Esophagus muscularis mucosa (tissue), 4 donors: ENCODE measurements around the gene RGL3. TPM values are rescaled to one million over a fixed set of nuclear protein-coding genes. Genes with fewer than 3 reads are reported as not detected.
"Not testable (repeated sequence)": the region's sequence is repeated elsewhere in the genome, so short reads cannot be mapped to it uniquely, and the experiment has no call there.

Experiments used
- DNase-seq: peaks from one replicate; pipeline ENCODE4 v3.0.0-alpha.2; 2017; ENCODE audit errors: extremely low spot score
- H3K27ac ChIP-seq, 4 donors: fragments of 200-600 bp; sonication (generic); replicated peaks in 1 of 4; 1 replicate in 3 of 4; 2 replicates in 1 of 4; pipeline ENCODE4 v1.5.1; 2016 to 2019; ENCODE audit warnings: mild to moderate bottlenecking in 1 of 4
- H3K27me3 ChIP-seq, 4 donors: fragments of 200-600 bp; sonication (generic); one replicate each; pipeline versions ENCODE4 v1.5.1 to v1.6.0; 2016 to 2019
- H3K36me3 ChIP-seq, 4 donors: fragments of 200-600 bp; sonication (generic); one replicate each; pipeline ENCODE4 v1.5.1; 2016 to 2019
- H3K4me1 ChIP-seq, 4 donors: fragments of 200-600 bp; sonication (generic); one replicate each; pipeline ENCODE4 v1.5.1; 2016 to 2019
- H3K4me3 ChIP-seq, 4 donors: fragments of 200-600 bp; sonication (generic); 1 replicate in 2 of 4; 2 replicates in 2 of 4; pipeline ENCODE4 v1.5.1; 2016 to 2019; ENCODE audit warnings: mild to moderate bottlenecking in 4 of 4, moderate library complexity in 1 of 4
- H3K9me3 ChIP-seq, 4 donors: fragments of 200-600 bp; sonication (generic); 1 replicate in 3 of 4; 2 replicates in 1 of 4; pipeline ENCODE4 v1.5.1; 2016 to 2019
- CTCF ChIP-seq, 3 experiments: fragments of 200-600 bp in 2 of 3; fragments of 450-650 bp in 1 of 3; sonication (generic) in 2 of 3; IDR thresholded peaks; one replicate each; pipeline ENCODE4 v1.5.1; 2017 to 2019; ENCODE audit warnings: antibody characterized with exemption in 3 of 3, mild to moderate bottlenecking in 2 of 3, moderate library complexity in 1 of 3
- EP300 ChIP-seq: sonication (generic); formaldehyde crosslinking; IDR thresholded peaks from one replicate; pipeline ENCODE4 v1.6.1; 2017; ENCODE audit warnings: antibody characterized with exemption
- POLR2A ChIP-seq: fragments of 450-650 bp; IDR thresholded peaks from one replicate; pipeline ENCODE4 v1.6.1; 2017; ENCODE audit warnings: antibody characterized with exemption, moderate library complexity, mild to moderate bottlenecking, low read depth
- POLR2AphosphoS5 ChIP-seq, 2 donors: sonication (generic); formaldehyde crosslinking; IDR thresholded peaks; one replicate each; pipeline ENCODE4 v1.6.1; 2017; ENCODE audit warnings: antibody characterized with exemption in 2 of 2
- WGBS: methylation state at CpG from one replicate; pipeline ENCODE4 v1.1.5; 2018; 5-methylcytosine and 5-hydroxymethylcytosine counted together
- intact Hi-C: fragments of 100-400 bp; cut with DNase I; formaldehyde crosslinking; loops from one replicate; pipeline ENCODE4 v1.15.1; 2023
- total RNA-seq, 4 donors: library from RNA; depleted of rRNA; stranded (reverse); fragments of >200 nt; gene quantifications; one replicate each; pipeline versions ENCODE4 v1.1.0 to v1.2.1, GENCODE V29; 2016

RGL3 gene
- total RNA-seq, 4 donors from 2014 or later: 1.2 to 7.9 (median 2.0) TPM

GRCh38 chr19:11408591-11408990 lies 10.5 kb downstream of the RGL3 start:
- WGBS: 92% methylated on average over 4 of the region's 4 CpGs
- intact Hi-C loops: no loop called here

GRCh38 chr19:11406703-11407236 lies 12.3 kb downstream of the RGL3 start:
- H3K4me1 ChIP-seq, H3K9me3 ChIP-seq, DNase-seq, intact Hi-C loops, H3K36me3 ChIP-seq, H3K27ac ChIP-seq, H3K4me3 ChIP-seq: not testable (repeated sequence)
- peaks cover 0 to 50% (median 0%) of the 10 kb centered on the region in 4 donors for H3K27me3 ChIP-seq
- WGBS: 68% methylated on average over 11 of the region's 12 CpGs

More at GRCh38 chr19:11408591-11408990, 10.5 kb downstream of the RGL3 start:
- no peaks in the 10 kb centered on the region for H3K36me3 ChIP-seq
- no peak overlapping the region for H3K4me3 ChIP-seq
- no peak overlapping the region for H3K27ac ChIP-seq
- DNase-seq: no peak
- H3K27me3 ChIP-seq: peaks cover 0 to 50% (median 0%) of the 10 kb centered on the region in 4 donors
- H3K9me3 ChIP-seq: no peaks in the 10 kb centered on the region
- no peak for TF ChIP-seq CTCF (IDR thresholded peaks at IDR 0.05)
- no peak for TF ChIP-seq POLR2AphosphoS5 (IDR thresholded peaks at IDR 0.05)
- TF ChIP-seq EP300: no peak
- no peak for TF ChIP-seq POLR2A
- peaks cover 0 to 6% (median 6%) of the 10 kb centered on the region in 4 donors for H3K4me1 ChIP-seq

- whole genome bisulfite sequencing: 46% methylated on average over 28 of the region's 44 CpGs
- H3K27ac ChIP-seq: no peak overlapping the region
- H3K4me3 ChIP-seq: no peak overlapping the region
- H3K27me3 ChIP-seq: peaks cover 0 to 50% (median 0%) of the 10 kb centered on the region in 4 donors
- DNase-seq: no peak
- H3K36me3 ChIP-seq: no peaks in the 10 kb centered on the region
- H3K9me3 ChIP-seq: no peaks in the 10 kb centered on the region
- intact Hi-C loops: no loop called here
- TF ChIP-seq CTCF (IDR thresholded peaks at IDR 0.05) (peak; percentile 35 to 40 (median 36)), POLR2AphosphoS5 (IDR thresholded peaks at IDR 0.05) (no peak)
- peaks cover 0 to 6% (median 6%) of the 10 kb centered on the region in 4 donors for H3K4me1 ChIP-seq
Measured at GRCh38 chr19:11405846-11406643, 13.1 kb downstream of the RGL3 start.

- intact Hi-C loops: no loop called here
- H3K36me3 ChIP-seq: peaks cover 0 to 3% (median 0%) of the 10 kb centered on the region in 4 donors
- H3K27ac ChIP-seq: no peak overlapping the region
- no peak for DNase-seq
- H3K27me3 ChIP-seq: peaks cover 0 to 37% (median 0%) of the 10 kb centered on the region in 4 donors
- 63% methylated on average over 9 of the region's 9 CpGs for WGBS
- peaks cover 0 to 6% (median 6%) of the 10 kb centered on the region in 4 donors for H3K4me1 ChIP-seq
- no peak overlapping the region for H3K4me3 ChIP-seq
- no peak for TF ChIP-seq POLR2AphosphoS5 (IDR thresholded peaks at IDR 0.05)
- no peak for TF ChIP-seq POLR2A
- TF ChIP-seq CTCF (IDR thresholded peaks at IDR 0.05): no peak
- TF ChIP-seq EP300: no peak
- H3K9me3 ChIP-seq: no peaks in the 10 kb centered on the region
Measured at GRCh38 chr19:11404588-11405222, 14.4 kb downstream of the RGL3 start.
